ENCODE results near the gene MAST2. TPM values are rescaled to one million over a fixed set of nuclear protein-coding genes. Genes with fewer than 3 reads are reported as not detected.

Gene MAST2
- total RNA-seq, 2 experiments from 2014 or later = 25.4 to 27.8 TPM

DNA sequence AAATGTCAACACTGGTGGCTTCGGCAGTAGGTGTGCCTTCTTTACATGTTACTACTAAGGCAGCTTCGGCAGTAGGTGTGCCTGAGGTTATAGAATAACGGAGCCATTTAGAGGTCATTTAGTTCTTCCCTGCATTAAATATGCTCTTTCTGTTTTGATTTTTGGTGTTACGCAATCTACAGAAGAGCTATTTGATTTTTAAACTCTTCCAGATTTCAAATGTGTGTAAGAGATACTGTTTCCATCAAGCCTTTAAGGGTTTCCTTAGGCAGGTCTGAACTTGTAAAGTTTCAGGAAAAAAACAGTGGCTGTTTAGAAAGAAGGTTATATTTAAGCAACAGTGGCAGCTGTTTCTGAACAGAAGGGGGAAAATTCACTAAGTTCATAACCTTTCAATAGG lies 274.2 kb downstream of the MAST2 start:
- no peaks in the 10 kb centered on the region for H3K36me3 Mint-ChIP-seq (ENCODE audit: low read depth)
- no peaks in the 10 kb centered on the region for H3K4me1 Mint-ChIP-seq
- H3K9me3 Mint-ChIP-seq = no peaks in the 10 kb centered on the region
- H3K27ac Mint-ChIP-seq = no peak overlapping the region
- POLR2A ChIA-PET = no interaction called here
- no peak for DNase-seq
- H3K4me3 Mint-ChIP-seq = no peak overlapping the region
- no peaks in the 10 kb centered on the region for H3K27me3 Mint-ChIP-seq
- CTCF ChIA-PET = interaction anchor here (0.6 kb wide), 1 partner anchor 287 kb away, joined by 3 read pairs; no protein-coding TSS in a partner anchor

DNA sequence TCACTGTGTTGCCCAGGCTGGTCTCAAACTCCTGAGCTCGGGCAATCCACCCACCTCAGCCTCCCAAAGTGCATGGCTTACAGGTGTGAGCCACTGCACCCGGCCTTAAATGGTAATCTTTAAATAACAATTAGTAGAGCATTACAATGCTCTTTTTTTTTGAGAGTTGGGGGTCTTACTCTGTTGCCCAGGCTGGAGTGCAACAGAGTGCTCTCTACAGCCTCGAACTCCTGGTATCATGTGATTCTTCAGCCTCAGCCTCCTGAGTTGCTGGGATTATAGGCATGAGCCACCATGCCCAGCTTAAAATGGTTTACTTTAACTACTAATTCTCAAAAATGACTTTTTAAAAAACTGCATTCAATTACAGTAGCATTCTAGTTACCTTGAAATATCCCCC lies 276.8 kb downstream of the MAST2 start:
- Mint-ChIP-seq H3K4me3 (no peak overlapping the region), H3K27me3 (peaks cover 5% of the 10 kb centered on the region), H3K4me1 (no peaks in the 10 kb centered on the region), H3K27ac (no peak overlapping the region), H3K36me3 (ENCODE audit: low read depth) (no peaks in the 10 kb centered on the region), H3K9me3 (no peaks in the 10 kb centered on the region)
- DNase-seq = no peak
- ChIA-PET CTCF (no interaction called here), POLR2A (no interaction called here)

DNA sequence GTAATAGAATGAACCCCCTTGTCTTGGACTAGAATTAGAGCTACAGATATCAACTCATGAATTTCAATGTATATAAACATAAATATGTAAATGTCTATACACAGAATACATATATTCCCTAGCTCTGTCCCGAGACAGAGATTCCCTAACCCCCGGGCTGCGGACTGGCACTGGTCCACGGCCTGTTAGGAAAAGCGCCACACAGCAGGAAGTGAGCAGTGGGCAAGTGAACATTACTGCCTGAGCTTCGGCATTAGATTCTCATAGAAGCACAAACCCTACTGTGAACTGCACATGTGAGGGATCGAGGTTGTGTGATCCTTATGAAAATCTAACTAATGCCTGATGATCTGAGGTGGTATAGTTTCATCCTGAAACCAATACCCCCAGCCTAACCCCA lies 277.8 kb downstream of the MAST2 start:
- Mint-ChIP-seq H3K4me1 (no peaks in the 10 kb centered on the region), H3K4me3 (no peak overlapping the region), H3K27me3 (peaks cover 5% of the 10 kb centered on the region), H3K36me3 (ENCODE audit: low read depth) (no peaks in the 10 kb centered on the region), H3K27ac (no peak overlapping the region), H3K9me3 (no peaks in the 10 kb centered on the region)
- POLR2A ChIA-PET = no interaction called here
- CTCF ChIA-PET = no interaction called here
- no peak for DNase-seq

DNA sequence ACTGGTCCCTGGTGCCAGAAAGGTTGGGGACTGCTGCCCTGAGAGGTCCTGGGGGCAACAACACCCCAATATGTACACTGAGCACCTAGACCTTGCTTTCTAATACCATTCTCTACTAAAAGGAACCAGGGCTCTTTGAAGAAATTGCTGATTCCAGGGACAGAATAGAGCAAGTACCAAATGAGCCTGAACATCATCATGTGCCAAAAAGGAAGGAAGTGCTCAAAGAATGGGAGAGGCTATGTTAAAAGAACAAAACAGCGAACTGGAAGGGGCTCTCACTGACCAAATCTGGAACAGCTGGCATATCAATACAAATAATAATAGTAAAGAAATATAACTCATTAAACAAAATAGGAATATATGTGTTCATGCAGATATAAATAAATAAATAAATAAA lies 278.2 kb downstream of the MAST2 start:
- Mint-ChIP-seq H3K4me3 (no peak overlapping the region), H3K36me3 (ENCODE audit: low read depth) (no peaks in the 10 kb centered on the region), H3K9me3 (no peaks in the 10 kb centered on the region), H3K27me3 (peaks cover 5% of the 10 kb centered on the region), H3K4me1 (no peaks in the 10 kb centered on the region), H3K27ac (no peak overlapping the region)
- DNase-seq = no peak
- POLR2A ChIA-PET = no interaction called here
- CTCF ChIA-PET = no interaction called here

DNA sequence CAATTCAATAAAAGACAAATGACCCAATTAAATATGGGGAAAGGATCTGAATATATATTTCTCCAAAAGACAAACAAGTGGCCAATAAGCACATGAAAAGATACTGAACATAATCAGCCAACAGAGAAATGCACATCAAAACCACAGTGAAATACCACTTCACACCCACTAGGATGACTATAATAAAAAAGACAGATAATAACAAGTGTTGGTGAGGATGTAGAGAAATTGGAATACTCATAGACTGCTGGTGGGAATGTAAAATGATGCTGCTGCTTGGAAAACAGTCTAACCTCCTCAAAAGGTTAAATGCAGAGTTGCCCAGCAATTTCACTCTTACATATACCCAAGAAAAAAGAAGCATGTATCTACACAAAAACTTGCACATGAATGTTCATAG lies 280.2 kb downstream of the MAST2 start:
- H3K36me3 Mint-ChIP-seq (ENCODE audit: low read depth) = no peaks in the 10 kb centered on the region
- H3K9me3 Mint-ChIP-seq = no peaks in the 10 kb centered on the region
- H3K4me1 Mint-ChIP-seq = no peaks in the 10 kb centered on the region
- peaks cover 8% of the 10 kb centered on the region for H3K27me3 Mint-ChIP-seq
- no peak overlapping the region for H3K4me3 Mint-ChIP-seq
- no peak for DNase-seq
- ChIA-PET CTCF (interaction anchor here (1.5 kb wide), 1 partner anchor 96 kb away, joined by 5 read pairs; no protein-coding TSS in a partner anchor), POLR2A (no interaction called here)
- H3K27ac Mint-ChIP-seq = no peak overlapping the region

GRCh38 chr1:46084553-46085451 lies 281.4 kb downstream of the MAST2 start:
- Mint-ChIP-seq H3K27ac (no peak overlapping the region), H3K36me3 (ENCODE audit: low read depth) (no peaks in the 10 kb centered on the region), H3K9me3 (no peaks in the 10 kb centered on the region), H3K4me1 (no peaks in the 10 kb centered on the region), H3K4me3 (no peak overlapping the region), H3K27me3 (peaks cover 10% of the 10 kb centered on the region)
- no peak for DNase-seq
- ChIA-PET POLR2A (no interaction called here), CTCF (interaction anchor here (0.5 to 1.5 kb wide), 2 partner anchors 95 to 376 kb away, joined by 3 to 5 read pairs; no protein-coding TSS in a partner anchor)

Other genes starting within 250 kb of the MAST2 start
- 100 to 1,000 TPM; 166 to 172 TPM for gene NASP, start 219.6 kb upstream of the MAST2 start, total RNA-seq
- 1 to 10 TPM; 2.6 to 3.6 TPM for gene CCDC17, start 179.6 kb upstream of the MAST2 start, total RNA-seq
- gene GPBP1L1, start 117.1 kb upstream of the MAST2 start, total RNA-seq = 100 to 1,000 TPM; 130 to 134 TPM
- 10 to 100 TPM; 19.2 to 22.6 TPM for gene TMEM69, start 115.4 kb upstream of the MAST2 start, total RNA-seq
- gene IPP, start 53.0 kb upstream of the MAST2 start, total RNA-seq = 10 to 100 TPM; 14.5 to 14.7 TPM